ENCODE measurements around the gene THY1. TPM values are rescaled to one million over a fixed set of nuclear protein-coding genes. Genes with fewer than 3 reads are reported as not detected.
A peak's percentile ranks its signal among the peaks of the same experiment; 100 is the strongest.

Gene THY1
- total and polyA plus RNA-seq, 2 of the 8 experiments (the other 6 are each of a cell fraction or from before 2014, with no cell fraction given), result 286 to 2,479 TPM

- Histone ChIP-seq H2BK15ac (ENCODE audit: low read length) (no peak overlapping the region), H2BK20ac (ENCODE audit: low read length) (no peak overlapping the region), H4K20me1 (replicated peaks in 1 of 2; ENCODE audit: control insufficient read depth in 1 of 2, insufficient read depth in 2 of 2, low read length in 2 of 2) (no peaks in the 10 kb centered on the region), H2BK12ac (ENCODE audit: low read depth, low read length) (no peak overlapping the region), H3K4ac (replicated peaks; ENCODE audit: insufficient read length, low read depth, low read length) (no peak overlapping the region), H3K27ac (ENCODE audit: low read depth, low read length) (no peak overlapping the region), H3K4me1 (replicated peaks in 1 of 4; ENCODE audit: control insufficient read depth in 3 of 4, insufficient read depth in 4 of 4, low read length in 3 of 4) (peaks cover 0 to 9% (median under 1%) of the 10 kb centered on the region in 4 experiments; a peak in 4 of 7 replicates), H2BK120ac (replicated peaks; ENCODE audit: low read depth, low read length) (no peak overlapping the region), H3K79me2 (ENCODE audit: control insufficient read depth in 1 of 2, insufficient read depth in 2 of 2, low read length in 2 of 2) (no peaks in the 10 kb centered on the region), H3K4me2 (ENCODE audit: insufficient read depth in 1 of 2, low read depth in 2 of 2, low read length in 2 of 2) (no peak overlapping the region), H3K27me3 (replicated peaks in 1 of 4; ENCODE audit: control insufficient read depth in 3 of 4, extremely low read depth in 1 of 4, insufficient read depth in 3 of 4, low read length in 3 of 4) (no peaks in the 10 kb centered on the region; a peak in 2 of 7 replicates), H4K8ac (ENCODE audit: extremely low read depth, insufficient read depth, low read length) (no peak overlapping the region), H3K56ac (replicated peaks; ENCODE audit: insufficient read length, low read depth, low read length) (no peak overlapping the region), H3K23me2 (ENCODE audit: low read depth, low read length) (no peaks in the 10 kb centered on the region; the same call in 1 of the 2 replicates), H2AFZ (ENCODE audit: low read length) (no peak overlapping the region), H3K9ac (replicated peaks in 1 of 4; ENCODE audit: extremely low read depth in 1 of 4, low read depth in 3 of 4, low read length in 3 of 4) (no peak overlapping the region), H2AK5ac (ENCODE audit: low read depth, low read length) (no peak overlapping the region), H3K9me3 (ENCODE audit: insufficient read depth in 2 of 2, low read depth in 1 of 2, low read length in 1 of 2) (no peaks in the 10 kb centered on the region), H3K4me3 (ENCODE audit: extremely low read depth in 1 of 4, insufficient read depth in 2 of 4, low read depth in 3 of 4, low read length in 4 of 4) (no peak overlapping the region), H3K36me3 (ENCODE audit: control insufficient read depth in 2 of 4, insufficient read depth in 4 of 4, low read length in 3 of 4) (no peaks in the 10 kb centered on the region), H3K14ac (ENCODE audit: insufficient read length) (no peak overlapping the region), H4K5ac (ENCODE audit: insufficient read length, low read depth, low read length) (no peak overlapping the region), H3K79me1 (ENCODE audit: low read depth, low read length) (no peaks in the 10 kb centered on the region), H3K18ac (ENCODE audit: extremely low read depth, low read length) (no peak overlapping the region), H4K91ac (replicated peaks; ENCODE audit: insufficient read length, low read length) (no peak overlapping the region), H2BK5ac (ENCODE audit: low read depth, low read length) (no peak overlapping the region), H3K23ac (ENCODE audit: insufficient read length) (no peak overlapping the region)
- DNase-seq (ENCODE audit: low read depth in 1 of 2, low spot score in 2 of 2), result peak in 1 of 2 experiments; percentile 23
- TF ChIP-seq MAFK (IDR thresholded peaks at IDR 0.05; ENCODE audit: low read depth, low read length), result no peak
- no peak for TF ChIP-seq RFX5 (IDR thresholded peaks at IDR 0.05; ENCODE audit: borderline replicate concordance, low read depth, low read length)
- no peak for TF ChIP-seq POLR2AphosphoS5 (IDR thresholded peaks at IDR 0.05; ENCODE audit: low read depth, low read length)
- no peak for TF ChIP-seq PHF8 (conservative IDR thresholded peaks at IDR 0.05; ENCODE audit: low read depth, low read length)
- TF ChIP-seq KDM5A (IDR thresholded peaks at IDR 0.05; ENCODE audit: low read length), result no peak
- TF ChIP-seq YY1 (IDR thresholded peaks at IDR 0.05; ENCODE audit: low read depth, low read length), result no peak
- no peak for TF ChIP-seq GABPA (IDR thresholded peaks at IDR 0.05; ENCODE audit: borderline replicate concordance, insufficient read depth, low read length)
- POLR2A ChIA-PET (ENCODE audit: partially characterized antibody), result interaction anchor here (1.6 to 2.4 kb wide), 2 partner anchors 9 to 52 kb away, joined by 8 to 9 read pairs; no protein-coding TSS in a partner anchor
- 85% methylated on average over 3 of the region's 3 CpGs; no CpG with 5 or more reads in 1 of the 2 experiments for WGBS, 2 experiments (ENCODE audit: extremely low coverage in 1 of 2, insufficient coverage in 1 of 2, insufficient read length in 1 of 2, insufficient replicate concordance in 2 of 2, low coverage in 1 of 2, low lambda C conversion rate in 2 of 2, missing lambda C conversion rate in 1 of 2)
- FAIRE-seq, result no peak
- CTCF ChIA-PET (ENCODE audit: partially characterized antibody), result interaction anchor here (0.8 to 13.3 kb wide), 11 partner anchors 8 to 144 kb away, joined by 3 to 336 read pairs (median 4); partner anchors contain the start of gene USP2
Observed at GRCh38 chr11:119469506-119469905, 46.5 kb upstream of the THY1 start.
